Measurements from ENCODE around the gene PPM1L. TPM values are rescaled to one million over a fixed set of nuclear protein-coding genes. Genes with fewer than 3 reads are reported as not detected.
A peak's percentile ranks its signal among the peaks of the same experiment; 100 is the strongest.
"Not testable (repeated sequence)": the region's sequence is repeated elsewhere in the genome, so short reads cannot be mapped to it uniquely, and the experiment has no call there.

Gene PPM1L
- total RNA-seq: 3.3 to 9.6 TPM (median 8.5 TPM) in 3 replicates
- long read RNA-seq, partial matches to known transcripts: 0 of 3 reads
- long read RNA-seq, other reads (novel, unspliced or antisense): 3 of 3 reads

DNA sequence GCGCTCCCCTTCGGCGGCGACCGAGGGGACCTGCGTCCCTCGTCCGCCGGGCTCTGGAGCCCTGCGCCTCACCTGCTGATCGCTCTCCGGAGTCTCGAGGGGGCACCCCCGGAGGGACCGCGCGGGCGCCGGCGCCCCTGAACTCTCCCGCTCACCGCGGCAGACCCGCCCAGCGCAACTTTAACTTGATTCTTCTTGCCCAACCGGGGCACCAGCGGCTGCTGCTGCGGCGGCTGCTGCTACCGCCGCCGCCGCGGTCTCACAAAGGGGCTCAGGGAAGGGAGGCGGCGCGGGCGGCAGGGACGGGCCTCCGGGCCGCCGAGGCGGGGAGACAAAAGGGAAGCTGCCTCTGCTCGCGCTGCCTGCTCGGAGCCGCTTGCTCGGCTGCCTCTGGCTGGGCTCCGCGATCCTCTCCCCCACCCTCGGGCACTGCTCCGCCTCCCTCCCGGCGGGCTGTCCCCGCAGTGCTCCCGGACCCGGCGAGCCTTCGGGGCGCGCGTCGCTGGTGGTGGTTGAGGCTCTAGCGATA is at the start of gene PPM1L:
Gene PPM1L (plus strand): TSS at position 456 of the 529 bp plus-strand sequence.
- H3K4me1 Mint-ChIP-seq (ENCODE audit: low read depth): peaks cover 25% of the 10 kb centered on the region
- H3K9me3 Mint-ChIP-seq (ENCODE audit: low read depth): no peaks in the 10 kb centered on the region
- TF ChIP-seq, protein P1, sequence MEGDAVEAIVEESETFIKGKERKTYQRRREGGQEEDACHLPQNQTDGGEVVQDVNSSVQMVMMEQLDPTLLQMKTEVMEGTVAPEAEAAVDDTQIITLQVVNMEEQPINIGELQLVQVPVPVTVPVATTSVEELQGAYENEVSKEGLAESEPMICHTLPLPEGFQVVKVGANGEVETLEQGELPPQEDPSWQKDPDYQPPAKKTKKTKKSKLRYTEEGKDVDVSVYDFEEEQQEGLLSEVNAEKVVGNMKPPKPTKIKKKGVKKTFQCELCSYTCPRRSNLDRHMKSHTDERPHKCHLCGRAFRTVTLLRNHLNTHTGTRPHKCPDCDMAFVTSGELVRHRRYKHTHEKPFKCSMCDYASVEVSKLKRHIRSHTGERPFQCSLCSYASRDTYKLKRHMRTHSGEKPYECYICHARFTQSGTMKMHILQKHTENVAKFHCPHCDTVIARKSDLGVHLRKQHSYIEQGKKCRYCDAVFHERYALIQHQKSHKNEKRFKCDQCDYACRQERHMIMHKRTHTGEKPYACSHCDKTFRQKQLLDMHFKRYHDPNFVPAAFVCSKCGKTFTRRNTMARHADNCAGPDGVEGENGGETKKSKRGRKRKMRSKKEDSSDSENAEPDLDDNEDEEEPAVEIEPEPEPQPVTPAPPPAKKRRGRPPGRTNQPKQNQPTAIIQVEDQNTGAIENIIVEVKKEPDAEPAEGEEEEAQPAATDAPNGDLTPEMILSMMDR (IDR thresholded peaks at IDR 0.05): no peak
- H3K27me3 Mint-ChIP-seq (ENCODE audit: low read depth): peaks cover 19% of the 10 kb centered on the region
- peak; percentile 94 for DNase-seq (ENCODE audit: low spot score)
- H3K27ac Mint-ChIP-seq (ENCODE audit: unreplicated experiment): peak within 1 kb of the TSS; percentile 97
- H3K4me3 Mint-ChIP-seq (ENCODE audit: unreplicated experiment): peak within 1 kb of the TSS; percentile 87
- H3K36me3 Mint-ChIP-seq (ENCODE audit: low read depth): no peaks in the 10 kb centered on the region

DNA sequence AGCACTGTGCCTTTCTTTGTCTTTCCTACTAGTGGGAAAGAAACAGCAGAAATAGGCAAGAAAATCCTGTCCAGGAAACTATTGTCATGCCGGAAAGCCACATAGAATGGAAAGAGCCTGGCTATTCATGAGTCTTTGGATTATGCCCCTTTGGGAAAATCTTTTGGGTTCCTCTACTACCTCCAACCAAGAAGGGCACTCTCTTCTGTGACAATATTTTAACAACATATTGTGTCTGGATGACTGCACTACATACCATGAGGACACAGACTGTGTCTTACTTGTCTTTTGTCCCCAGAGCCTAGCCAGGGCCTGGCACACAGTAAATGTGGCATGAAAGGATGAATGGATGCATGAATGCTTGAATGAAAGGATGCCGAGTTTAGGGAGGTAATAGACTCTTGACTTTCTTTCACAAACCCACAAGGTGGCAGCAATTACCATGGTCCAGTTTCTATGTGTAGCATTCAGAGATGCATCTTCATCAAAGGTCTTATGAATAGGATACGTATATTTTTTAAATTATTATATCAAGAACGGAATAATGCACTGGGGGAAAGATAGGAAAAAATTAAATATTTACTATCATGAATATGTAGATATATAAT is 48.7 kb upstream of the PPM1L start:
- Mint-ChIP-seq H3K4me1 (ENCODE audit: low read depth) (peaks cover 10% of the 10 kb centered on the region), H3K27me3 (ENCODE audit: low read depth) (peaks cover 10% of the 10 kb centered on the region), H3K27ac (ENCODE audit: unreplicated experiment) (no peak overlapping the region), H3K9me3 (ENCODE audit: low read depth) (peaks cover 2% of the 10 kb centered on the region), H3K4me3 (ENCODE audit: unreplicated experiment) (no peak overlapping the region), H3K36me3 (ENCODE audit: low read depth) (no peaks in the 10 kb centered on the region)
- TF ChIP-seq, protein P1 (IDR thresholded peaks at IDR 0.05): peak; percentile 87
- DNase-seq (ENCODE audit: low spot score): no peak

DNA sequence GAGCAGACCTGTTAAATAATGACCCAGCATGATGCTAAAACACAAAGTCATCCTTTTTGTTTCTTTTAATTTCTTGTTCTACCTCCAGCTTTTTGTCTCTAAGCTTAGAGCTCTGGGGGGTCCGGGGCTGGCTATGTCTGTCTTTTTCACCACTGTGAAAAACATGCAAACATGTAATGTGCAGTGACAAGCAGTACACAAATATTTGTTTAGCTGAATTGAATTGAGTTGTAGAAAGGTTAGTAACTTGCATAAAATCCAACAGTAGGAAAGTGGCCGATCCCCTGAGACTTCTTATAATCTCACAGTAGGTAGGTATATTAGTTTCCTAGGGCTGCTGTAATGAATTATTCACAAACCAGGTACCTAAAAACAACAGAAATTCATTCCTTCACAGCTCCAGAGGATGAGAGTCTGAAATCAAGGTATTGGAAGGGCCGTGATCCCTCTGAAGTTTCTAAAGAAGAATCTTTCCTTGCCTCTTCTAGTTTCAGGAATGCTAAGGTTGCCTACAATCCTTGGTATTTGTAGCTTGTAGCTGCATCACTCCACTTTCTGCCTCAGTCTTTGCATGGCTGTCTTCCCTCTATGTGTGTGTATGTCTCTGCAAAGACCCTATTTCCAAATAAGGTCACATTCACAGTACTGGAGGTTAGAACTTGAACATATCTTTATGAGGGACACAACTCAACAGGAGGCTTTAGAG is 46.4 kb upstream of the PPM1L start:
- no peaks in the 10 kb centered on the region for H3K36me3 Mint-ChIP-seq (ENCODE audit: low read depth)
- no peaks in the 10 kb centered on the region for H3K4me1 Mint-ChIP-seq (ENCODE audit: low read depth)
- H3K27ac Mint-ChIP-seq (ENCODE audit: unreplicated experiment): no peak overlapping the region
- DNase-seq (ENCODE audit: low spot score): no peak
- TF ChIP-seq, protein P1 (IDR thresholded peaks at IDR 0.05): no peak
- no peak overlapping the region for H3K4me3 Mint-ChIP-seq (ENCODE audit: unreplicated experiment)
- H3K27me3 Mint-ChIP-seq (ENCODE audit: low read depth): peaks cover 10% of the 10 kb centered on the region
- H3K9me3 Mint-ChIP-seq (ENCODE audit: low read depth): peaks cover 3% of the 10 kb centered on the region

DNA sequence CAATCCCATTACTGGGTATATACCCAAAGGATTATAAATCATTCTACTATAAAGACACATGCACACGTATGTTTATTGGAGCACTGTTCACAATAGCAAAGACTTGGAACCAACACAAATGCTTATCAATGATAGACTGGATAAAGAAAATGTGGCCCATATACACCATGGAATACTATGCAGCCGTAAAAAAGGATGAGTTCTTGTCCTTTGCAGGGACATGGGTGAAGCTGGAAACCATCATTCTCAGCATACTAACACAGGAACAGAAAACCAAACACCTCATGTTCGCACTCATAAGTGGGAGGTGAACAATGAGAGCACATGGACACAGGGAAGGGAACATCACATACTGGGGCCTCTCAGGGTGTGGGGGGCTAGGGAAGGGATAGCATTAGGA is 42.9 kb upstream of the PPM1L start:
- DNase-seq (ENCODE audit: low spot score); H3K27ac Mint-ChIP-seq (ENCODE audit: unreplicated experiment); H3K4me1 Mint-ChIP-seq (ENCODE audit: low read depth); H3K9me3 Mint-ChIP-seq (ENCODE audit: low read depth); H3K27me3 Mint-ChIP-seq (ENCODE audit: low read depth); H3K4me3 Mint-ChIP-seq (ENCODE audit: unreplicated experiment); H3K36me3 Mint-ChIP-seq (ENCODE audit: low read depth): not testable (repeated sequence)

DNA sequence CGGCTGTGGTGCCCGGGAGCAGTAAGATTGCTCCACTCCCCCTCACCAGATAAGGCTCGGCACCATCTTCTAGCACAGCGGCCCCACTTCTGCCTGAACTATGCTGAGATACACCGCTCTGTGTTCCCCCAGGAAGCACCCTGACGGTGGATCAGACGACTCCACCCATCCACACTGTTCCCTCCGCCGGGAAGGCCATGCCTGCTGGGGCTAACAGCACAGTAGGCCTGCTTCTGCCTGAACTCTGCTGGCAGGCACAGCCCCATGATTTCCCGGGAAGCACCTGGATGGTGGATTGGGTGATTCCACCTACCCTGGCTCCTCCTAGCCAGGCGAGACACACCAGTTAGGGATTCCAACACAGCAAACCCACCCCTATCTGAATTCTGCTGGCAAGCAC is 36.3 kb upstream of the PPM1L start:
- H3K27ac Mint-ChIP-seq (ENCODE audit: unreplicated experiment): no peak overlapping the region
- peaks cover 5% of the 10 kb centered on the region for H3K36me3 Mint-ChIP-seq (ENCODE audit: low read depth)
- DNase-seq (ENCODE audit: low spot score): no peak
- peaks cover 6% of the 10 kb centered on the region for H3K27me3 Mint-ChIP-seq (ENCODE audit: low read depth)
- H3K4me3 Mint-ChIP-seq (ENCODE audit: unreplicated experiment): no peak overlapping the region
- no peaks in the 10 kb centered on the region for H3K4me1 Mint-ChIP-seq (ENCODE audit: low read depth)
- TF ChIP-seq, protein P1 (IDR thresholded peaks at IDR 0.05): no peak
- H3K9me3 Mint-ChIP-seq (ENCODE audit: low read depth): peaks cover 22% of the 10 kb centered on the region
